CD14-positive monocyte (primary cell): Measurements from ENCODE around the gene FIZ1. TPM values are rescaled to one million over a fixed set of nuclear protein-coding genes. Genes with fewer than 3 reads are reported as not detected.

Source experiments
- DNase-seq, 3 donors: peaks; one replicate each; pipeline ENCODE4 v3.0.0-alpha.2; 2011 to 2022
- H2AFZ ChIP-seq: 2 replicates; pipeline ENCODE4 v1.6.0; 2012; ENCODE audit warnings: mild to moderate bottlenecking, low read depth, low read length, inconsistent platforms; ENCODE audit not compliant: insufficient read depth, poor library complexity, severe bottlenecking
- H3K27ac ChIP-seq, 2 donors: 1 replicate in 1 of 2; 2 replicates in 1 of 2; pipeline ENCODE4 v1.5.1; 2012 to 2013; ENCODE audit warnings: low read length in 2 of 2, control low read depth in 1 of 2, inconsistent platforms in 1 of 2, low read depth in 1 of 2, mild to moderate bottlenecking in 1 of 2
- H3K27me3 ChIP-seq, 2 donors: one replicate each; pipeline versions ENCODE4 v1.6.0 to v1.6.1; 2011 to 2013; ENCODE audit warnings: low read length in 2 of 2; ENCODE audit not compliant: control insufficient read depth in 2 of 2, insufficient read depth in 2 of 2
- H3K36me3 ChIP-seq, 2 donors: replicated peaks in 1 of 2; 1 replicate in 1 of 2; 2 replicates in 1 of 2; pipeline versions ENCODE4 v1.5.1 to v1.6.1; 2012 to 2013; ENCODE audit warnings: low read length in 2 of 2, control low read depth in 1 of 2, inconsistent platforms in 1 of 2, mild to moderate bottlenecking in 1 of 2; ENCODE audit not compliant: insufficient read depth in 2 of 2, control insufficient read depth in 1 of 2
- H3K4me1 ChIP-seq, 2 donors: 1 replicate in 1 of 2; 2 replicates in 1 of 2; pipeline versions ENCODE4 v1.5.1 to v1.6.1; 2012 to 2013; ENCODE audit warnings: low read length in 2 of 2, control low read depth in 1 of 2, inconsistent platforms in 1 of 2, mild to moderate bottlenecking in 1 of 2, moderate library complexity in 1 of 2; ENCODE audit not compliant: insufficient read depth in 2 of 2, control insufficient read depth in 1 of 2
- H3K4me2 ChIP-seq: replicated peaks from 2 replicates; pipeline ENCODE3; 2012; ENCODE audit warnings: low read length, moderate library complexity, mild to moderate bottlenecking; ENCODE audit not compliant: poor library complexity, severe bottlenecking; ENCODE audit errors: extremely low read depth
- H3K4me3 ChIP-seq, 3 experiments: fragments of 200-600 bp in 1 of 3; sonication (generic) in 1 of 3; replicated peaks in 1 of 3; 1 replicate in 2 of 3; 2 replicates in 1 of 3; pipeline ENCODE4 v1.5.1; 2011 to 2013; ENCODE audit warnings: low read length in 3 of 3, mild to moderate bottlenecking in 3 of 3, control low read depth in 2 of 3, low read depth in 2 of 3, inconsistent platforms in 1 of 3, moderate library complexity in 1 of 3
- H3K79me2 ChIP-seq: 2 replicates; pipeline ENCODE4 v1.6.0; 2012; ENCODE audit warnings: mild to moderate bottlenecking, control low read depth, inconsistent platforms, low read length, moderate library complexity; ENCODE audit not compliant: insufficient read depth
- H3K9ac ChIP-seq: 2 replicates; pipeline ENCODE4 v1.6.0; 2017; ENCODE audit warnings: low read length, mild to moderate bottlenecking; ENCODE audit not compliant: insufficient read depth, poor library complexity, severe bottlenecking
- H3K9me3 ChIP-seq, 2 donors: replicated peaks in 1 of 2; 1 replicate in 1 of 2; 2 replicates in 1 of 2; pipeline versions ENCODE4 v1.5.1 to v1.6.1; 2012 to 2013; ENCODE audit warnings: low read length in 2 of 2, control low read depth in 1 of 2; ENCODE audit not compliant: control insufficient read depth in 1 of 2, insufficient read depth in 1 of 2
- H4K20me1 ChIP-seq: 2 replicates; pipeline ENCODE4 v1.6.0; 2012; ENCODE audit warnings: mild to moderate bottlenecking, low read length, control low read depth, moderate library complexity; ENCODE audit not compliant: insufficient read depth
- H3K27ac Mint-ChIP-seq, 7 donors: one replicate each; pipeline ENCODE4 v1.8.0; 2020; ENCODE audit warnings: mild to moderate bottlenecking in 7 of 7, mixed read lengths in 7 of 7, moderate library complexity in 6 of 7, inconsistent platforms in 2 of 7
- H3K27me3 Mint-ChIP-seq, 3 donors: one replicate each; pipeline ENCODE4 v1.8.0; 2021 to 2022; ENCODE audit warnings: low read depth in 3 of 3, mild to moderate bottlenecking in 3 of 3, mixed read lengths in 3 of 3, moderate library complexity in 3 of 3, inconsistent platforms in 1 of 3
- H3K36me3 Mint-ChIP-seq, 2 donors: one replicate each; pipeline ENCODE4 v1.8.0; 2020; ENCODE audit warnings: mixed read lengths in 2 of 2, inconsistent platforms in 1 of 2, mild to moderate bottlenecking in 1 of 2
- H3K4me1 Mint-ChIP-seq: one replicate; pipeline ENCODE4 v1.8.0; 2020; ENCODE audit warnings: mild to moderate bottlenecking, mixed read lengths
- H3K4me3 Mint-ChIP-seq, 2 donors: one replicate each; pipeline ENCODE4 v1.8.0; 2020; ENCODE audit warnings: mild to moderate bottlenecking in 2 of 2, mixed read lengths in 2 of 2, moderate library complexity in 1 of 2
- H3K9me3 Mint-ChIP-seq, 7 donors: one replicate each; pipeline ENCODE4 v1.8.0; 2020 to 2022; ENCODE audit warnings: mixed read lengths in 7 of 7, mild to moderate bottlenecking in 6 of 7, moderate library complexity in 6 of 7, inconsistent platforms in 2 of 7
- CTCF ChIP-seq: fragments of 200-600 bp; IDR thresholded peaks from one replicate; pipeline ENCODE4 v1.8.0; 2022; ENCODE audit warnings: antibody characterized with exemption, mild to moderate bottlenecking
- whole genome bisulfite sequencing: methylation state at CpG from one replicate; pipeline ENCODE4 v1.1.5; 2013; ENCODE audit warnings: missing lambda C conversion rate; ENCODE audit not compliant: insufficient coverage; 5-methylcytosine and 5-hydroxymethylcytosine counted together
- intact Hi-C, 2 donors: fragments of 100-400 bp; cut with micrococcal nuclease; formaldehyde crosslinking; loops; one replicate each; pipeline versions ENCODE4 v1.15.0 to v1.15.1; 2023
- polyA plus RNA-seq, 3 donors: library from polyadenylated mRNA; depleted of rRNA in 1 of 3; unstranded in 2 of 3; stranded (reverse) in 1 of 3; fragments of 300-500 nt in 2 of 3; fragments of >200 nt in 1 of 3; fragmentation: Illumina TruSeq in 2 of 3; gene quantifications; 1 replicate in 2 of 3; 2 replicates in 1 of 3; pipeline ENCODE4 v1.2.3, GENCODE V29; 2012 to 2021

Gene FIZ1
- polyA plus RNA-seq, 3 donors, result 1.2 to 2.6 (median 1.6) TPM

GRCh38 chr19:55640577-55641425 is 41.5 kb upstream of the FIZ1 start, which contains the start of gene ZNF580:
Gene ZNF580 (plus strand): TSS chr19:55641002. CDS start chr19:55642509, 1,507 bp downstream.
- Histone ChIP-seq H2AFZ (peak within 1 kb of the TSS; percentile 82), H3K4me1 (peaks cover 54 to 71% of the 10 kb centered on the region in 2 donors), H3K4me2 (peak within 1 kb of the TSS; percentile 96), H3K27ac (peak within 1 kb of the TSS; percentile 60 to 80), H3K9ac (peak within 1 kb of the TSS; percentile 72), H3K9me3 (peaks cover 0 to 3% of the 10 kb centered on the region in 2 donors), H3K36me3 (peaks cover 11 to 13% of the 10 kb centered on the region in 2 donors), H4K20me1 (peaks cover 16% of the 10 kb centered on the region), H3K4me3 (peak within 1 kb of the TSS; percentile 67 to 83 (median 71)), H3K79me2 (peaks cover 55% of the 10 kb centered on the region), H3K27me3 (peaks cover 0 to 5% of the 10 kb centered on the region in 2 donors)
- under 1% methylated on average over 72 of the region's 89 CpGs for WGBS
- peaks cover 26% of the 10 kb centered on the region in 2 donors for H3K36me3 Mint-ChIP-seq
- TF ChIP-seq CTCF, result no peak
- peak; percentile 36 to 47 (median 42) for DNase-seq
- H3K4me1 Mint-ChIP-seq, result peaks cover 70% of the 10 kb centered on the region
- H3K27me3 Mint-ChIP-seq, result peaks cover 4 to 20% (median 20%) of the 10 kb centered on the region in 3 donors
- H3K27ac Mint-ChIP-seq, result peak within 1 kb of the TSS; percentile 67 to 89 (median 78)
- H3K4me3 Mint-ChIP-seq, result peak within 1 kb of the TSS; percentile 88 to 97
- intact Hi-C loops, result loop anchor here in 1 of 2 donors (5.0 kb wide), 1 partner anchor 34 kb away; the partner anchor contains the start of gene ZNF865
- H3K9me3 Mint-ChIP-seq, result peaks cover 0 to 7% (median 3%) of the 10 kb centered on the region in 7 donors

GRCh38 chr19:55640043-55640576 is 40.8 kb upstream of the FIZ1 start:
- H2AFZ ChIP-seq, result peak overlapping the region; percentile 82
- 30% methylated on average over 38 of the region's 38 CpGs for WGBS
- H3K27me3 ChIP-seq, result peaks cover 0 to 5% of the 10 kb centered on the region in 2 donors
- intact Hi-C loops, result loop anchor here in 1 of 2 donors (5.0 kb wide), 1 partner anchor 33 kb away; the partner anchor contains the start of gene ZNF865
- peaks cover 19% of the 10 kb centered on the region in 2 donors for H3K36me3 Mint-ChIP-seq
- H3K9ac ChIP-seq, result peak overlapping the region; percentile 72
- peak overlapping the region; percentile 23 to 83 (median 71) for H3K4me3 ChIP-seq
- peaks cover 72% of the 10 kb centered on the region for H3K4me1 Mint-ChIP-seq
- H3K4me2 ChIP-seq, result peak overlapping the region; percentile 96
- H3K9me3 ChIP-seq, result peaks cover 0 to 3% of the 10 kb centered on the region in 2 donors
- H4K20me1 ChIP-seq, result peaks cover 16% of the 10 kb centered on the region
- peak overlapping the region; percentile 52 to 80 for H3K27ac ChIP-seq
- peaks cover 61 to 77% of the 10 kb centered on the region in 2 donors for H3K4me1 ChIP-seq
- peaks cover 4 to 20% (median 20%) of the 10 kb centered on the region in 3 donors for H3K27me3 Mint-ChIP-seq
- peak overlapping the region; percentile 46 to 89 (median 71) for H3K27ac Mint-ChIP-seq
- peaks cover 58% of the 10 kb centered on the region for H3K79me2 ChIP-seq
- DNase-seq, result peak; percentile 54 to 76 (median 60)
- H3K36me3 ChIP-seq, result peaks cover 6 to 7% of the 10 kb centered on the region in 2 donors
- TF ChIP-seq CTCF, result peak; percentile 67
- peak overlapping the region; percentile 84 to 88 for H3K4me3 Mint-ChIP-seq
- peaks cover 0 to 7% (median 3%) of the 10 kb centered on the region in 7 donors for H3K9me3 Mint-ChIP-seq
